Testis (tissue), 3 donors: ENCODE data around the gene GCLM. TPM values are rescaled to one million over a fixed set of nuclear protein-coding genes. Genes with fewer than 3 reads are reported as not detected.
"Not testable (repeated sequence)": the region's sequence is repeated elsewhere in the genome, so short reads cannot be mapped to it uniquely, and the experiment has no call there.

Experiments
- DNase-seq: peaks from one replicate; pipeline ENCODE4 v3.0.0-alpha.2; 2019
- H3K27ac ChIP-seq, 2 donors: fragments of 200-600 bp; sonication (generic); one replicate each; pipeline ENCODE4 v1.5.1; 2019
- H3K27me3 ChIP-seq: fragments of 200-600 bp; sonication (generic); one replicate; pipeline ENCODE4 v1.5.1; 2019
- H3K36me3 ChIP-seq: fragments of 200-600 bp; sonication (generic); one replicate; pipeline ENCODE4 v1.5.1; 2017; ENCODE audit warnings: low read depth; ENCODE audit errors: missing control alignments
- H3K4me1 ChIP-seq: fragments of 200-600 bp; sonication (generic); one replicate; pipeline ENCODE4 v1.5.1; 2019
- H3K4me3 ChIP-seq, 2 donors: fragments of 200-600 bp; sonication (generic); one replicate each; pipeline ENCODE4 v1.5.1; 2017 to 2019
- H3K9me3 ChIP-seq: fragments of 200-600 bp; sonication (generic); one replicate; pipeline ENCODE4 v1.5.1; 2017
- CTCF ChIP-seq, 3 experiments: fragments of 450-650 bp in 2 of 3; fragments of 200-600 bp in 1 of 3; sonication (generic) in 1 of 3; IDR thresholded peaks; one replicate each; pipeline ENCODE4 v1.5.1; 2016 to 2019; ENCODE audit warnings: antibody characterized with exemption in 3 of 3, mild to moderate bottlenecking in 2 of 3, moderate library complexity in 1 of 3
- POLR2A ChIP-seq: fragments of 450-650 bp; IDR thresholded peaks from one replicate; pipeline ENCODE4 v1.6.1; 2017; ENCODE audit warnings: antibody characterized with exemption, mild to moderate bottlenecking, moderate library complexity
- WGBS, 2 donors: methylation state at CpG; one replicate each; pipeline ENCODE4 v1.1.5; 2018; 5-methylcytosine and 5-hydroxymethylcytosine counted together
- intact Hi-C: fragments of 100-400 bp; cut with DNase I; formaldehyde crosslinking; loops from one replicate; pipeline ENCODE4 v1.15.1; 2023; ENCODE audit warnings: low total_unique reads
- polyA plus RNA-seq: library from polyadenylated mRNA; stranded (reverse); fragments of 350-450 nt; fragmentation: Illumina TruSeq; extraction: RNeasy Lipid Tissue Mini Kit (QIAGEN cat#74804); gene quantifications from one replicate; pipeline ENCODE4 v1.2.3, GENCODE V29; 2014; ENCODE audit warnings: low read depth, low replicate concordance; ENCODE audit not compliant: insufficient read depth
- total RNA-seq, 2 donors: library from RNA; depleted of rRNA; stranded (reverse); fragments of >200 nt; gene quantifications; one replicate each; pipeline ENCODE4 v1.2.3, GENCODE V29; 2016

Gene GCLM
- total and polyA plus RNA-seq, 3 donors from 2014 or later: 4.9 to 11.8 (median 5.2) TPM

- H3K27ac ChIP-seq, H3K36me3 ChIP-seq, H3K4me3 ChIP-seq, H3K9me3 ChIP-seq, H3K27me3 ChIP-seq, H3K4me1 ChIP-seq, intact Hi-C loops: not testable (repeated sequence)
- TF ChIP-seq CTCF (IDR thresholded peaks at IDR 0.05): peak; percentile 11 to 61 (median 30)
- 39 to 45% methylated on average over 6 to 10 of the region's 10 CpGs for WGBS, 2 donors
- peak; percentile 87 for DNase-seq
Measured at GRCh38 chr1:93850687-93851326, 58.4 kb downstream of the GCLM start.

- DNase-seq: no peak
- Histone ChIP-seq H3K36me3 (no peaks in the 10 kb centered on the region), H3K27me3 (no peaks in the 10 kb centered on the region), H3K9me3 (no peaks in the 10 kb centered on the region), H3K27ac (peak overlapping the region; percentile 95 to 99), H3K4me3 (peak overlapping the region; percentile 79 to 93), H3K4me1 (peaks cover 29% of the 10 kb centered on the region)
- intact Hi-C loops: loop anchor here (10.0 kb wide), 2 partner anchors 224 to 404 kb away; partner anchors contain the start of gene FNBP1L
- no peak for TF ChIP-seq POLR2A
- WGBS, 2 donors: 43 to 61% methylated on average over 4 of the region's 4 CpGs
Measured at GRCh38 chr1:93848350-93848883, 60.8 kb downstream of the GCLM start.

GRCh38 chr1:93847811-93848288 lies 61.4 kb downstream of the GCLM start:
- TF ChIP-seq POLR2A: no peak
- TF ChIP-seq CTCF (IDR thresholded peaks at IDR 0.05): no peak
- Histone ChIP-seq H3K9me3 (no peaks in the 10 kb centered on the region), H3K4me1 (peaks cover 33% of the 10 kb centered on the region), H3K4me3 (peak overlapping the region; percentile 79 to 93), H3K27ac (peak overlapping the region; percentile 95 to 99), H3K36me3 (no peaks in the 10 kb centered on the region), H3K27me3 (no peaks in the 10 kb centered on the region)
- peak; percentile 78 for DNase-seq
- intact Hi-C loops: loop anchor here (10.0 kb wide), 2 partner anchors 223 to 403 kb away; partner anchors contain the start of gene FNBP1L
- WGBS, 2 donors: 0% methylated on average over 21 to 36 of the region's 36 CpGs

GRCh38 chr1:93846992-93847810 lies 62.0 kb downstream of the GCLM start:
- peak; percentile 91 for DNase-seq
- no peaks in the 10 kb centered on the region for H3K9me3 ChIP-seq
- TF ChIP-seq CTCF (IDR thresholded peaks at IDR 0.05) (peak in 1 of 3 experiments; percentile 12), POLR2A (no peak)
- 0% methylated on average over 26 to 54 of the region's 86 CpGs for WGBS, 2 donors
- peaks cover 37% of the 10 kb centered on the region for H3K4me1 ChIP-seq
- H3K36me3 ChIP-seq: no peaks in the 10 kb centered on the region
- intact Hi-C loops: loop anchor here (10.0 kb wide), 2 partner anchors 222 to 402 kb away; partner anchors contain the start of gene FNBP1L
- no peaks in the 10 kb centered on the region for H3K27me3 ChIP-seq
- H3K27ac ChIP-seq: peak overlapping the region; percentile 95 to 99
- H3K4me3 ChIP-seq: peak overlapping the region; percentile 79 to 93
